HG02970 (cell line): ENCODE measurements around the gene CDH3.

Experiments used
- ATAC-seq: cut with Tn5 transposase; IDR thresholded peaks from one replicate; pipeline ENCODE4 v1.9.1; 2021; ENCODE audit warnings: mild to moderate bottlenecking, moderate library complexity, moderate number of reproducible peaks; ENCODE audit not compliant: unreplicated experiment, low FRiP score

CDH3 gene

GRCh38 chr16:68644715-68645493 is at the start of gene CDH3:
Gene CDH3 (plus strand): TSS chr16:68645310. CDS start chr16:68645380, 70 bp downstream.
- no peak for ATAC-seq

GRCh38 chr16:68596266-68596665 is 48.8 kb upstream of the CDH3 start:
- no peak for ATAC-seq

- no peak for ATAC-seq
These were observed 45.5 kb upstream of the CDH3 start for GRCh38 chr16:68599586-68599985.

GRCh38 chr16:68605746-68606145 is 39.4 kb upstream of the CDH3 start:
- no peak for ATAC-seq

GRCh38 chr16:68607443-68607842 is 37.7 kb upstream of the CDH3 start:
- no peak for ATAC-seq

GRCh38 chr16:68608330-68608729 is 36.8 kb upstream of the CDH3 start:
- no peak for ATAC-seq

- no peak for ATAC-seq
These were observed 32.1 kb upstream of the CDH3 start for GRCh38 chr16:68612996-68613395.

- ATAC-seq, result no peak
These were observed 27.4 kb upstream of the CDH3 start for GRCh38 chr16:68617734-68618133.

GRCh38 chr16:68626557-68626956 is 18.6 kb upstream of the CDH3 start:
- ATAC-seq, result no peak

GRCh38 chr16:68627951-68628425 is 17.1 kb upstream of the CDH3 start:
- no peak for ATAC-seq

GRCh38 chr16:68629351-68629910 is 15.7 kb upstream of the CDH3 start:
- ATAC-seq, result no peak

GRCh38 chr16:68636064-68636560 is 9.0 kb upstream of the CDH3 start:
- ATAC-seq, result no peak

GRCh38 chr16:68636818-68637217 is 8.3 kb upstream of the CDH3 start:
- ATAC-seq, result no peak

- no peak for ATAC-seq
These were observed 4.1 kb upstream of the CDH3 start for GRCh38 chr16:68640972-68641371.

GRCh38 chr16:68642047-68642435 is 3.1 kb upstream of the CDH3 start:
- no peak for ATAC-seq

- ATAC-seq, result no peak
These were observed 2.5 kb upstream of the CDH3 start for GRCh38 chr16:68642436-68643101.

GRCh38 chr16:68643227-68643626 is 1.9 kb upstream of the CDH3 start:
- no peak for ATAC-seq

- ATAC-seq, result no peak
These were observed 1.3 kb upstream of the CDH3 start for GRCh38 chr16:68643847-68644246.

- ATAC-seq, result no peak
These were observed 814 bp upstream of the CDH3 start for GRCh38 chr16:68644296-68644695.

- ATAC-seq, result no peak
These were observed 631 bp downstream of the CDH3 start for GRCh38 chr16:68645494-68646388.
